GM19468 (cell line): ENCODE results near the gene HDAC5.
"Not testable (repeated sequence)": the region's sequence is repeated elsewhere in the genome, so short reads cannot be mapped to it uniquely, and the experiment has no call there.

Experiments
- ATAC-seq: cut with Tn5 transposase; IDR thresholded peaks from one replicate; pipeline ENCODE4 v1.9.1; 2021; ENCODE audit warnings: mild to moderate bottlenecking, moderate library complexity, moderate number of reproducible peaks; ENCODE audit not compliant: unreplicated experiment; ENCODE audit errors: extremely low read depth

HDAC5 gene

DNA sequence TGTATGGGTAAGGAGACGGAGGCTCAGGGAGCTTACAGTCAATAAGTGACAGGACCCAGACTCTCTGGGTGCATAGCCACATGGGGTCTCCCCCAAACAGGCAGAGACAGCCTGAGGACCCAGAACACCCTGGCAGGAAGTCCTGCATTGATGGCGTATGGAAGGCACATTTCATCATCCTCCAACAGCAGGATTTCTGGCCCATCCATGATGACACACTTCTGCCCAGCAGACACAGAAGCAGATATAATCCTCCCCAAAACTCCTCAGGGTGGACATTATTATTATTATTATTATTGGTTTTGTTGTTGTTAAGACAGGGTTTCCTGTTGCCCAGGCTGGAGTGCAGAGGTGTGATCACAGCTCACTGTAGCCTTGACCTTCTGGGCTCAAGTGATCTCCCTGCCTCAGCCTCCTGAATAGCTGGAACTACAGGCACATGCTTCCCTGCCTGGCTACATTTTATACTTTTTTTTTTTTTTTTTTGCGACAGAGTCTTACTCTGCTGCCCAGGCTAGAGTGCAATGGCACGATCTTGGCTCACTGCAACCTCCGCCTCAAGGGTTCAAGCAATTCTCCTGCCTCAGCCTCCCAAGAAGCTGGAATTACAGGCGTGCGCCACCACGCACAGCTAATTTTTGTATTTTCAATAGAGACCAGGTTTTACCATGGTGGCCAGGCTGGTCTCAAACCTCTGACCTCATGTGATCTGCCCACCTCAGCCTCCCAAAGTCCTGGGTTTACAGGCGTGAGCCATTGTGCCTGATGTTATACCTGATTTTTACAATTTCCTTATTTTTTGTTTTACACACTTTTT is 11.5 kb upstream of the HDAC5 start:
- no peak for ATAC-seq

DNA sequence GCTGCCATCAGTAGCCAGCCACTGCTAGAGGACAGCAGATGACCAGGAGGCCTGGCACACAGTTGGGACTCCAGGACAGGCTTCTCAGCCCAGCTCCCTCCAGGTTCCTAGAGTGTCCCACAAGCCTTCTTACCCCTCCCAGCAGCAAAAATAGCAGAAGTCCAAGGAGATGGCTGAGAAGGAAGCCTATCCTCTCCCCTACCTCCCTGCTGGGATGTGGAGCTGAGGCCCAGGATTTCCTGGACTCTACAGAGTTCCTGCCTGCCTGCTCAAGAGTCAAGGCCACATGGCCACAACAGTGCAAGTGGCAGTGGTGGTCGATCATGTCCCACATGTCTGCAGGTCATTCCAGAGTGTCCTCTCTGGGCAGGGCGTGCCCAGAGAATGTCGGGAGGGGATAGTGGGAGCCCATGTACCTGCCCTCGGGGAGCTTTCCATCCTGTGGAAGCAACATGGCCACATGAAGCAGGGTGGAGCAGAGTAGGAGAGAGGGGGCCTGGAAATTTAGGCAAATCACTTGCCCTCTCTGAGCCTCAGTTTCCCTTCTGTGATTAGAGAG is 10.6 kb upstream of the HDAC5 start:
- ATAC-seq = no peak

DNA sequence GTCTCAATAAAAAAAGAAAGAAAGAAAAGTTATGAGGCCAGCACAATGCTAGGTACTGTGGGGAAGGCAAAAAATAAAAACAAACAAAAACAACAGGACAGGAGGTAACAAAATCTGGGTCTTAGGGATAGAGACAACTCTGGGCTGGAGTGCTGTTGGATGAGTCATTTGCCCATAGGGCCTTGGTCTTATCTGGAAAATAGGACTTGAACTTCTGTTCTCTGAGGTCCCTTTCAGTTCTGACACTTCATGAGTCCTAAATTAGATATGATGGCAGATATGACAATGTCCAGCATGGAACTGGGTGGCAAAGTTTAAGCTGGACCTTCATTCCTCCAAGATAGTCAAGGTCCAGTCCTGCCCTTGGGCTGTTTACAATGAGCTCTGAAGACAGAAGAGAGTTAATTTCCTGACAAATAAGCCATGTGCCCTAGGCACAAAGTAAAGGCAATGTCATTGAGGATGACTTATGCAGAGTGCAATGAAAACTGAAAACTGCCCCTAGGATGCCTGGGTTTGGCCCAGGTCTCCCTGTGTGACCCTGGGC is 8.9 kb upstream of the HDAC5 start:
- ATAC-seq = no peak

DNA sequence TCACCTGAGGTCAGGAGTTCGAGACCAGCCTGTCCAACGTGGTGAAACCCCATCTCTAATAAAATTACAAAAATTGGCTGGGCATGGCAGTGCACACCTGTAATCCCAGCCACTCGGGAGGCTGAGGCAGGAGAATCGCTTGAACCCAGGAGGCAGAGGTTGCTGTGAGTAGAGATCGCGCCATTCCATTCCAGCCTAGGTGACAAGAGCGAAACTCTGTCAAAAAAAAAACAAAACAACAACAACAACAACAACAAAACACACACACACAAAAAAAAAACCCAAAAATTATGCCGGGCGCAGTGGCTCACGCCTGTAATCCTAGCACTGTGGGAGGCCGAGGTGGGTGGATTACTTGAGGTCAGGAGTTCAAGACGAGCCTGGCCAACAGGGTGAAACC is 7.9 kb upstream of the HDAC5 start:
- not testable (repeated sequence) for ATAC-seq

DNA sequence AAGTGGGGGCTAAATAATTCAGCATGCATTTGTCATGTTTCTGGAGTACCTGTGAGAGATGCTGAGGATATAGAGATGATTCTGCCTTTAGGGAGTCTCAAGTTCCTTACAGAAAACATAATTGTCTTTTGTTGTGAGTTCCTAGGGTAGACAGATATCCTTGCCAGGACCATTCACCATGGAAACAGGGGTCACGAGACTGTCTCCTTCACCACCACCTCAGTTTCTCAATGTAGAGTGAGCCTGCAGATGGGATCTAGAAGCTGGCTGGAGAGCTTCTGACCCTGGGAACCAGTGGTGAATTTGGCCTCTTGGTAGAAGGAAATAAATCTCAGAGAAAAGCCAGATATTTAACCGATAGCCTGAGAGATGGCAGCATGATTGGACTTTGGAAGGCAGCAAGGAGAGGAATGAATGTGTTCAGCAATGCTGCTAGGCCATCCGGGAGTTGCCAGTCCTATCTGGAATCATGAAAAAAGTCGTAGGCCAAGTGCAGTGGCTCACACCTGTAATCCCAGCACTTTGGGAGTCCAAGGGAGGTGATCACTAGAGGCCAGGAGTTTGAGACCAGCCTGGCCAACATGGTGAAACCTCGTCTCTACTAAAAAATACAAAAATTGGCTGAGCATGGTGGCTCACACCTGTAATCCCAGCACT is 7.4 kb upstream of the HDAC5 start:
- ATAC-seq = no peak

DNA sequence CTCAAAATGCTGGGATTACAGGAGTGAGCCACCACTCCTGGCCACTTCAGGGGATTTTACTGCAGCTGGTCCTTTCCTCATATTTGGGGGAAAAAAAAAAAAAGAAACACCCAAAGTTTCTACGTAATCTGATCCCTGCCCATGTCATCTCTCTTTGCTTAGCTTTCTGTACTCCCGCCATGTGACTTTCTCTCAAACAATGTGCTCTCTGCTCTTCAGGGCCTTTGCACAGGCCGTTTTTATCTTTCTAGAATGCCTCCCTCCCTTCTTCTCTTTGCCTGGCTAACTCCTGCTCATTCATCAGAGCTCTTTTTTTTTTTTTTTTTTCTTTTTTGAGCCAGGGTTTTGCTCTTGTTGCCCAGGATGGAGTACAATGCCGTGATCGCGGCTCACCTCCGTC is 4.9 kb upstream of the HDAC5 start:
- no peak for ATAC-seq

DNA sequence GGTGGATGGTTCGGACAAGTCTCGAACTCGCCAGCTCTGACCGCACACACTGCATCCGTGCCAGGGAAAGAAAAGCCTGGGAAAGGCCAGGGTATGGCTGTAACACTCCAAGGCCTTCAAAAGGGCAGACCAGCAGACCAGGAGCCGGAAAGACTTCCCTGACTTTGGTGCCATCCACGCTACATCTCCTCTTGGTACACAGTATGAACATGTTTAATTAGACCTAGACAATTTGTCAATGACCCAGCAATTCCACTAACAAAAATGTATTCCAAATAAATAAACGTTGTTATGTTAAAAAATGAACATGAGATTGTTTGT is 637 bp upstream of the HDAC5 start:
- no peak for ATAC-seq

DNA sequence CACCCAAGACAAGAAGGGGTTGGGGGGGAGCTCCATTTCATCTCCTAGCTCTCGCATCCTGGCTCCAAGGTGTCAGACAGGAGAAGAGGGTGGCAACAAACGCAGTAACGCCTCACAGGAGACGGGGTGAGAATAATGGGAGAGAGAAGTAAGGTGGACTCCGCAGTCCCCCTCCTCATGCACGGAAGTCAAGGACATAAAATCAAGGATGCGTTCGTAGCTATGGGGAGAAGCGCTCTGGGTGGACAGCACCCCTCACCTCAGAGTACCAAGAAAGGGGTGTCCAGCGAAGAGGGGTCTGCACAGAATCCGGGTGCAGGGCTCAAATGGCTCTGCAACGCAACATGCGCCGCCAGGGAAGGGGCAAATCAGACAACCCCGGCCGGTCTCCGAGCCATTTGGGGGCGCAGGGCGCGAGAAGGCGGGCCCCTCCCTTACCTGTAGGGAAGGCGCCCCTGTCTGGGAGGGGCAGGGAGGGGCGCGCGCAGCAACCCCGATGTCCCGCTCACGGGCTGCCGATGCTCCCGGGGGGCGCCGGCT is 555 bp downstream of the HDAC5 start:
- no peak for ATAC-seq

DNA sequence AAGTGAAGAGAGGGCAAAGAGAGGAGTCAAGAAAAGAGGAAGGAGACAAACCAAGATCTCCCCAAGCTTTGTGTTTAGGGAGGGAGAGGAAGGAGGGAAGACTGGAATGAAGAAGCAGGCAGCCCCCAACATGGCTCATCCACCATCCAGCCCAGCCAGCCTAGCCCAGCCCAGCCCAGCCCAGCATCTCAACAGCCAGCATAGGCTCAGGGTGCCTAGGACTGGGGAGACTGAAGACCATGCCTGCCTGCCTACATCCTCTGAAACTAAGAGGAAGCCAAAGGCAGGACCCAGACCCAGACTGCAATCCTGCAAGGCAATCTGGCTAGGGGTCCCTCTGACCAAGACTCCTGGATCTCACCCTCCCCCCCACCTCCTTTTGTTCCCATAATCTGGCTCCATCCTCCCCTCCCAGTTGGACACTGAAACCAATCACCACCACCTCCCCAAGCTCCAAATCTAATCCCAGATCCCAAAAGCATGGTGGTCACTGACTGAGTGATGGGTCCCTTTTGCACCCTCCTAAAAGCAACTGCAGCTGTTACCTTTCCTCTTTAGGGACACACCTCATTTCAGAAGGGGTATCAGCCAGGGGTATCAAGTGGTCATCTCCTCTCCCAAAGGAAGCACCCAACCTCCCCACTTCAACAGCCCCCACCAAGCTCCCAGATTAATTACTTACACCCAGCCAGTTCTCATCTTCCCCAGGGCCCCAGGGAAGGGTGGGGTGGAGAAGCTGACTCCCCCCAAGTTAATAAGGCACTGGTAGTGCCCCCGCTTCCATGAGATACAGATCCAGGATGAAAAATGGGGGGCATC is 1.2 kb downstream of the HDAC5 start:
- ATAC-seq = no peak

DNA sequence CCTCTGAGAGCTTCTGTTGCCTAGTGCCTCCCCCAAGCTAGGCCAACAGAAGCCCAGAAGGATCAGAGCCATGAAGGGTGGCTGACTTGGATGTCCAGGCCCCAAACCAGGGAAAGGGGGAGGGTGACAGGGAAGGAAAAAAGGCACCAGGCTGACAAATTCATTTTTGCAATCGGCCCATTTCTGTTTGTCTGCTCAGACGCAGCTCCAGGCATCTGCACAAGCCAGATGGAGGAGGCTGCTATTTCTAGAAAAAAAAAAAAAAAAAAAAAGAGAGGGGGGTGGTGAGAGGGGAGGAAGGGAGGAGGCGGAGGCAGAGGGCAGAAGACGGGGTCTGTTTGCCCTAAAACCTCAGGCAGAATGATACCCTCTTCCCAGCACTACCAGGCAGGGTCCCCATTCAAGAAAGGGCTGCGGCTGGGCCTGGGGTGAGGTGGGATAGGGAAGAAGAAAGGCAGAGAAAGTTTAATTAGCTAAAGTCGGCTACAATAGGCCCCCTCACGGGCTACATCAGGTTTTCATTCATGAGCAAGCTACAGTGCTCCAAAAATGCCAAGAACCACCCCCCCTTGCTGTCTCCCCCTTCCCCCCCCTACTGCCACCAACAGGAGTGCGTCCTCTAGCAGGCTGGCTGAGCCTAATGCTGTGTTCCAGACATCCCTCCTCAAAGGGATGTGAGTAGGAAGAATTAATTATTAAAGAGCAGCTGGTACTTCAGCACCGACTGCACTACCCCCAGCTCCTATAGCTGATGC is 2.4 kb downstream of the HDAC5 start:
- ATAC-seq = no peak

DNA sequence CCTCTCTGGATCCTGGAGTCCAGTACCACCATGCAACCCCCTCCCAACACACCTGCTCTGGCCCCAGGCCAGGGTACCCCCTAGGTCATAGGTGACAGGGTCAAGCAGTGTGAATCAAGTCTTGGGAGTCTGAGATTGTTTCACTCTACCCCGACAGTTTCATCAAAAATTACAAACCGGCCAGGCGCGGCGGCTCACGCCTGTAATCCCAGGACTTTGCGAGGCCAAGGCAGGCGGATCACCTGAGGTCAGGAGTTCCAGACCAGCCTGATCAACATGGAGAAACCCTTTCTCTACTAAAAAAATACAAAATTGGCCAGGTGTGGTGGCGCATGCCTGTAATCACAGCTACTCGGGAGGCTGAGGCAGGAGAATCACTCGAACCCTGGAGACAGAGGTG is 3.2 kb downstream of the HDAC5 start:
- ATAC-seq = not testable (repeated sequence)

DNA sequence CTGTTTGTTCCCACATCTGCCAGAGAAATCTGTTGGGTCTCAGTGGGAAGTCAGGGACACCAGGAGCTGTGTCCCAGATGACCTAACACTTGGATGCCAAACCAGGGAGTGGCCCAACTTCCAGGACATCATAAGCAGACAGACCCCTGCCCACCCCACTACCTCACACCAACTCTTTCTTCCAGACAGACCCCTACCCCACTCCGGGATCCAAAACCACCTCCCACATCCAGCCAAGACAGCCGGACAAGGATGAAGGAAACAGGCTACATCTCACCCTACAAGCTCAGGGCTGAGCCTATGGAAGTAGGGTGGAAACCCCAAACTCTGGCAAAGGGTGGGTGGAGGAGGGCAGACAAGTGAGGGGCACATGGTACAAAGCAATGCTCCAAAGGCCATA is 3.6 kb downstream of the HDAC5 start:
- no peak for ATAC-seq

DNA sequence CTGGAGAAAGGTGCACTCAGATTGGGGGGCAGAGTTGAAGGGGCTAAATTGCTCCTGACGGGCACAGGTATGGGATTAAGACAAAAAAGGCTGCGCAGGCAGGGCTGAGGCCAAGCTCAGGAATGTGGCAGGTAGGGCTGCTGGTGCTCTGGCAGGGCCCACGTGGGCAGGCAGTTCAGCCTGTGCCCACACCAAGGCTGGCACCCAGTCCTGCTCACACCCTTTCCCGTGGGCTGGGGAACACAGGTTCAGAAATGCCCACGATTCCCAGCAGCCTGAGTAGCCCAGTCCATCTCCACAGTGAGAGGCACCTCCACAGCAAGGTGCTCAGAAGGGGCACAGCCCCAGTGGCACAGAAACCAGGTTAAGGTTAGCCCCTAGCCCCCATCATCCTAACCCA is 4.4 kb downstream of the HDAC5 start:
- ATAC-seq = no peak

DNA sequence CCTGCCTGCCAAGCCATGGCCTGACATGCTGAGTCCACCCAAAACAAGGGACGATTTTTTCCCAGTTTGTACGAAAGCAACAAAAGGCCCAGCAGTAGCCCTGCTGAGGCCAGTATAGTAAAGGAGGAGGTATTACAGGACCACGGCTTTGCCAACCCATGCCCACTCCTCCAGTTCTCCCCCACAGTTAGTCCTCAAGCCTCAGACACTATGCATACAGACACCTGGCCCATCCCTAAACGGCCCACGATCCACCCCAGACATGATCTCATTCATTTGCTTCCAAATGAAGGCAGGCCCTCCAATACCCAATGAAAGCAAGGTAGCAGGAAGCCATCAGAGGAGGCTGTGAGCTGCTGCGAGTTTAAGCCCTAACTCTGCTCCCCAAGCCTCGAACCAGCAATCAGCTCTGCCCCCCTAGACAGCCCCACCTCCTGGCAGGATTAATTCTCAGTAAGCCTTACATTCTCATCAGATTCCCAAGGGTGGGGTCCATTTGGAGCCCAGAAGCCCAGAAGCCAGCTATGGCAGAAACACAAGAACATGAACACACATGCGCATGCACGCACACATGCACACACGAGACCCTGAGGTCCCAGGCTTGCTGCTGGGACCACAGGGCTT is 4.9 kb downstream of the HDAC5 start:
- ATAC-seq = no peak

DNA sequence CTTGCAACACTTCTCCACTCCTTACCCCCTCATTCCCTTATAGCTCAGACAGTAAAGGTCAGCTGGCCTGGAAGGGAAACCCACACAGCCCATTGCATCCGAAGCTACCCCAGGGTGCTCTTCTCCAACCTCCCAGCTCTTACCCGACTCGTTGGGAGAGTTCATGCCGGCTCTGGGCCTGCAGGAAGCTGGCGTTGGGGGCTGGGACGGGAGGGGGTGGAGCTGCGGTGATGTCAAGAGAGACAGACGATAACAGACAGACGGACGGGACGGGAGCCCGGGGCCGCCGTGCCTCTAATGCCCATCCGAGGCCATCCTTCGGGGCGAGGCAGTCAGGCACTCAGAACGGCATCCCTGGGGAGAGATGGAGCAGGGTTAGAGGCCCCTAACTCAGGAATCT is 6.1 kb downstream of the HDAC5 start:
- ATAC-seq = no peak

DNA sequence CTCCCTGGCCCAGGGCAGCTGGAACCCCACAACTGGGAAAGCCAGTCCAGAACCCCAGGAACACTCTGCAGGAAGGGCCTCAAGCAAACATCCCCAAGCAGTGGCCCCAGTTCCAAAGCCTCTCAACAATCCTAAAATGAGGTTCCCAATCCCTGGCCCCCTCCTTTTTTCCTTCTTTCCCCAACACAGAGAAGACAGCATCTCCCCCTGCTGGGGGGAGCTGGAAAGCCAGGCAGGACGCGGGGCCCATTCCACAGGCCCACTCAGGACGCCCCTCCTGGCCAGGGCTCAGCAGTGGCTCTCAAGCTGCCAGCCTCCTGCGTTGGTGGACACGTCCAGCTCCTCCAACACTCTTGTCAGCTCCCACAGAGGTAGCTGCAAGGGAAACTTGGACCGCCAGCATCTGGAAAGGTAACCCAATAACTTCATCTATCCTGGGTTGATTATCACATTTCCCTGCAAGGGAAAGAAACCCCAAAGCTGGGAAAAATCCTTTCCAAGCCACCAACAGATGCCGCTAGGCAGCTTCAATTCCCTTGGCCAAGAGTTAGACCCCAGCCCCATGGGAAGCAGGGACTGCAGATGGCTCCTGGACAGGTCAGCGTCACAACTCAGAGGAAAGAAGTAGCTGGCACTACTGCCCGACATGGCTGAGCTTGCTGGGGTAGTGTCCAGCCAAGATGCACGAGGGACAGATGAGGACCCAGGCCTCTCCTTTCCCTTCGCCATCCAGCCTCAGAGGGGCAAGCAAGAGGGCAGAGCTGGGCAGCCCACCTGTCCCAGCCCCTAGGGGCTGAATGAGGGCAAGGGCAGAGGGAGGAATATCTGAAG is 7.6 kb downstream of the HDAC5 start:
- no peak for ATAC-seq

DNA sequence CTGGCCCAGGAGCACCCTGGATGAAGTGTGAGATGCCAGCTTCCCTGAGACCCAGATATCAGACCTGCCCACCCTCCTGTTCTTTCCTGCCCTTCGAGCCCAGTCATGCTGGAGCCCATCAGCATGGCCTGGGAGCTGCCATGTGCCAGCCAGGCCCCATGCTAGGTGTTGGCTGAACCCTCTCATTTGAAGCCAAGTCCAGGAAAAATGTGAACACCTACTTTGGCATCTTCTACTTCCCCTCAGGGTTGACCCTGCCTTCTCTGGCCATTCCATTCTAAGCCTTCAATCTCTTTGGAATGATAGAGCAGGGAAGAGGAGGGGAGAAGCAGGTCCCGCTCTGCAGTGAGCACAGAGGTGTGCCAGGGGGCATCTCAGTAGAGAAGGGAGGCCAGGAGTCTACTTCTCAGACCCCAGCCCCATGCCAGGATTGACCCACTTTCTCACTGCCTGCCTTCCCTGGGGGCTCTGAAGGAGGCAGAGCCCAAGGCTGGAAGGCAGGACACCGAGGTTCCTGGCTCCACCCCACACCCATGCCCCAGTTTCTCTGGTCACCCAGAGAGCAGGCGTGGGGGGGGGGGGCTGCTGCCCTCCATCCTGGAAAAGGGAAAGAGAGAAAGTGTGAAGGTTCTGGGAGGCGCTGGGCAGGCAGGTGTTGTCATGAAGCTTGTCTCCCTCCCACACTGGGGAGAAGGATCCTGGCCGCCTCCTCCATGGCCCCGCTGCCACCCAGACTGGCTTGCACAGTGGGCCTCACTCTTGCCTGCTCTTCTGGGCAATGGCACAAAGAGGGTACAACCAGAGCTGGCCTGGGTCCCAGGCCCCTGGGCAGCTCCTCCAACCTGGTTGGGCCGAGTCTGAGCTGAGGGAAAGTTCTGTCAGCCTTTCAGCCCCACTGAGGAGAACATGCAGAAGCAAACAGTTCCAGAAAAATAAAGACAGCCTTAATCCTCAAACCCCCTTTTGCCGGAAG is 9.3 kb downstream of the HDAC5 start:
- ATAC-seq = no peak
